Loucy (cell line): Measurements from ENCODE around the gene GABRG3.

Experiments
- EZH2phosphoT487 ChIP-seq: fragments of 200-600 bp; IDR thresholded peaks from 2 replicates; pipeline ENCODE4 v1.6.1; 2018; ENCODE audit warnings: antibody characterized with exemption, mild to moderate bottlenecking, moderate library complexity, borderline replicate concordance
- TF ChIP-seq, protein P1 (sequence below): fragments of 200-600 bp; sonication (generic); conservative IDR thresholded peaks from 2 replicates; pipeline ENCODE4 v1.5.1; 2014; ENCODE audit warnings: mild to moderate bottlenecking, antibody characterized with exemption, low read length

GRCh38 chr15:26967719-26968269, 3.2 kb upstream of the GABRG3 start:
- TF ChIP-seq, protein P1, sequence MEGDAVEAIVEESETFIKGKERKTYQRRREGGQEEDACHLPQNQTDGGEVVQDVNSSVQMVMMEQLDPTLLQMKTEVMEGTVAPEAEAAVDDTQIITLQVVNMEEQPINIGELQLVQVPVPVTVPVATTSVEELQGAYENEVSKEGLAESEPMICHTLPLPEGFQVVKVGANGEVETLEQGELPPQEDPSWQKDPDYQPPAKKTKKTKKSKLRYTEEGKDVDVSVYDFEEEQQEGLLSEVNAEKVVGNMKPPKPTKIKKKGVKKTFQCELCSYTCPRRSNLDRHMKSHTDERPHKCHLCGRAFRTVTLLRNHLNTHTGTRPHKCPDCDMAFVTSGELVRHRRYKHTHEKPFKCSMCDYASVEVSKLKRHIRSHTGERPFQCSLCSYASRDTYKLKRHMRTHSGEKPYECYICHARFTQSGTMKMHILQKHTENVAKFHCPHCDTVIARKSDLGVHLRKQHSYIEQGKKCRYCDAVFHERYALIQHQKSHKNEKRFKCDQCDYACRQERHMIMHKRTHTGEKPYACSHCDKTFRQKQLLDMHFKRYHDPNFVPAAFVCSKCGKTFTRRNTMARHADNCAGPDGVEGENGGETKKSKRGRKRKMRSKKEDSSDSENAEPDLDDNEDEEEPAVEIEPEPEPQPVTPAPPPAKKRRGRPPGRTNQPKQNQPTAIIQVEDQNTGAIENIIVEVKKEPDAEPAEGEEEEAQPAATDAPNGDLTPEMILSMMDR, result no peak
- no peak for TF ChIP-seq EZH2phosphoT487
